Fibroblast of lung (primary cell): ENCODE measurements around the gene NCKAP5. TPM values are rescaled to one million over a fixed set of nuclear protein-coding genes. Genes with fewer than 3 reads are reported as not detected.
A peak's percentile ranks its signal among the peaks of the same experiment; 100 is the strongest.

Source experiments
- DNase-seq, 2 donors: peaks; one replicate each; pipeline versions ENCODE4 v3.0.0 to v3.0.0-alpha.2; 2010; ENCODE audit warnings: low read depth in 2 of 2
- H2AFZ ChIP-seq: 2 replicates; pipeline ENCODE4 v1.5.1; 2012; ENCODE audit warnings: low read length, control low read depth, inconsistent platforms
- H3K27ac ChIP-seq: 2 replicates; pipeline ENCODE4 v1.5.1; 2011; ENCODE audit warnings: low read length, control low read depth; ENCODE audit not compliant: insufficient read depth
- H3K27me3 ChIP-seq: 2 replicates; pipeline ENCODE4 v1.5.1; 2011; ENCODE audit warnings: mild to moderate bottlenecking, low read length; ENCODE audit not compliant: control insufficient read depth, insufficient read depth
- H3K36me3 ChIP-seq: 2 replicates; pipeline ENCODE4 v1.5.1; 2011; ENCODE audit warnings: low read length; ENCODE audit not compliant: control insufficient read depth, insufficient read depth
- H3K4me1 ChIP-seq: 2 replicates; pipeline ENCODE4 v1.5.1; 2011; ENCODE audit warnings: low read length; ENCODE audit not compliant: control insufficient read depth, insufficient read depth; ENCODE audit errors: extremely low read depth
- H3K4me2 ChIP-seq: 2 replicates; pipeline ENCODE4 v1.5.1; 2011; ENCODE audit warnings: low read length, control low read depth; ENCODE audit not compliant: insufficient read depth; ENCODE audit errors: extremely low read depth
- H3K4me3 ChIP-seq, 4 experiments: fragments of 200-600 bp in 1 of 4; sonication (generic) in 1 of 4; replicated peaks in 1 of 4; 2 replicates each; pipeline ENCODE4 v1.5.1; 2011 to 2016; ENCODE audit warnings: low read length in 4 of 4, low read depth in 3 of 4, mild to moderate bottlenecking in 3 of 4, control low read depth in 2 of 4, inconsistent platforms in 1 of 4, mixed read lengths in 1 of 4; ENCODE audit not compliant: insufficient read depth in 1 of 4; ENCODE audit errors: control extremely low read depth in 1 of 4
- H3K79me2 ChIP-seq: 2 replicates; pipeline ENCODE4 v1.5.1; 2012; ENCODE audit warnings: mild to moderate bottlenecking, low read length, inconsistent platforms; ENCODE audit not compliant: control insufficient read depth, insufficient read depth
- H3K9ac ChIP-seq: 2 replicates; pipeline ENCODE4 v1.5.1; 2011; ENCODE audit warnings: mild to moderate bottlenecking, low read length, control low read depth; ENCODE audit not compliant: insufficient read depth
- H3K9me3 ChIP-seq: 2 replicates; pipeline ENCODE4 v1.5.1; 2012; ENCODE audit warnings: low read depth, low read length; ENCODE audit not compliant: control insufficient read depth, insufficient read depth
- H4K20me1 ChIP-seq: 2 replicates; pipeline ENCODE4 v1.5.1; 2011; ENCODE audit warnings: low read length; ENCODE audit not compliant: control insufficient read depth, insufficient read depth; ENCODE audit errors: extremely low read depth
- CTCF ChIP-seq, 2 donors: IDR thresholded peaks in 1 of 2; conservative IDR thresholded peaks in 1 of 2; 1 replicate in 1 of 2; 2 replicates in 1 of 2; pipeline ENCODE4 v1.5.1; 2011 to 2012; ENCODE audit warnings: low read length in 2 of 2, control low read depth in 1 of 2, inconsistent platforms in 1 of 2, low read depth in 1 of 2, mild to moderate bottlenecking in 1 of 2
- EZH2 ChIP-seq: IDR thresholded peaks from 2 replicates; pipeline ENCODE4 v1.5.1; 2012; ENCODE audit warnings: low read length, control low read depth, mild to moderate bottlenecking; ENCODE audit errors: missing control alignments
- polyA plus RNA-seq, 2 donors: library from polyadenylated mRNA; depleted of rRNA in 1 of 2; stranded (reverse) in 1 of 2; unstranded in 1 of 2; fragments of >200 nt; gene quantifications; 2 replicates each; pipeline ENCODE4 v1.2.1, GENCODE V29; 2011 to 2012; ENCODE audit warnings: missing spikeins in 1 of 2
- total RNA-seq: library from RNA; depleted of rRNA; stranded (reverse); fragments of >200 nt; gene quantifications from 2 replicates; pipeline ENCODE4 v1.2.1, GENCODE V29; 2014

NCKAP5 gene
- total and polyA plus RNA-seq, 2 donors (not counting 1 experiment from before 2014, with no cell fraction given), result 2.6 to 6.2 TPM

DNA sequence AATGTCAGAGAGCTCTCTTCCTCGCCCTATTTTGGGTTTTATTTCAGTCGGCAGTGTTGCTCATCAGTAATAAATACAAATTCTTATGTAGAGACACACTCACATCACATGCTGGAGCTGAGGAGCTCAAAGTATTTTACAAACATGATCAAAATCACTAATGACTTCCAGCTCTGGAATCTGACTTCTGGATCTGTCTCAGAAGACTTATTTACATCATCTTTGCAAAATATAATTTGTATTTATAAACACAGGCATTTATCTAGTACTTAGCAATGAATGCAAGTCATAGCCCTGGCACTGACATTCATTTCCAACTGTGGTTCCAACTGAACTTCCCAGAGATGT, 327.1 kb downstream of the NCKAP5 start:
- Histone ChIP-seq H3K27me3 (no peaks in the 10 kb centered on the region), H3K27ac (peak overlapping the region; percentile 86), H3K36me3 (no peaks in the 10 kb centered on the region), H3K9ac (peak overlapping the region; percentile 63), H3K9me3 (no peaks in the 10 kb centered on the region), H2AFZ (peak overlapping the region; percentile 19), H3K79me2 (peaks cover 1% of the 10 kb centered on the region), H4K20me1 (no peaks in the 10 kb centered on the region), H3K4me3 (peak overlapping the region; percentile 47 to 60 (median 50)), H3K4me1 (peaks cover 7% of the 10 kb centered on the region), H3K4me2 (peak overlapping the region; percentile 92)
- DNase-seq, result peak; percentile 61
- TF ChIP-seq EZH2 (no peak), CTCF (conservative IDR thresholded peaks at IDR 0.05 in 1 of 2, IDR thresholded peaks at IDR 0.05 in 1 of 2; ENCODE audit: low read depth in 1 of 2, low read length in 2 of 2) (no peak)

- H3K4me2 ChIP-seq, result peak overlapping the region; percentile 92
- H3K9ac ChIP-seq, result peak overlapping the region; percentile 63
- H3K9me3 ChIP-seq, result no peaks in the 10 kb centered on the region
- peak in 1 of 2 donors; percentile 26 for DNase-seq
- peak overlapping the region; percentile 47 to 60 (median 50) for H3K4me3 ChIP-seq
- peak overlapping the region; percentile 86 for H3K27ac ChIP-seq
- H3K79me2 ChIP-seq, result peaks cover 1% of the 10 kb centered on the region
- TF ChIP-seq EZH2 (no peak), CTCF (conservative IDR thresholded peaks at IDR 0.05 in 1 of 2, IDR thresholded peaks at IDR 0.05 in 1 of 2; ENCODE audit: low read depth in 1 of 2, low read length in 2 of 2) (no peak)
- no peaks in the 10 kb centered on the region for H3K36me3 ChIP-seq
- peaks cover 10% of the 10 kb centered on the region for H3K4me1 ChIP-seq
- no peaks in the 10 kb centered on the region for H4K20me1 ChIP-seq
- H3K27me3 ChIP-seq, result no peaks in the 10 kb centered on the region
- peak overlapping the region; percentile 49 for H2AFZ ChIP-seq
Measured at GRCh38 chr2:133240491-133241223, 327.6 kb downstream of the NCKAP5 start.

GRCh38 chr2:133235968-133236367, 332.3 kb downstream of the NCKAP5 start:
- Histone ChIP-seq H3K4me2 (no peak overlapping the region), H3K27ac (no peak overlapping the region), H3K9ac (no peak overlapping the region), H3K36me3 (no peaks in the 10 kb centered on the region), H3K4me3 (no peak overlapping the region), H3K79me2 (no peaks in the 10 kb centered on the region), H3K27me3 (no peaks in the 10 kb centered on the region), H3K4me1 (peaks cover 8% of the 10 kb centered on the region), H3K9me3 (no peaks in the 10 kb centered on the region), H4K20me1 (no peaks in the 10 kb centered on the region), H2AFZ (no peak overlapping the region)
- DNase-seq, result peak; percentile 18 to 50
- TF ChIP-seq EZH2, result no peak
- no peak for TF ChIP-seq CTCF (conservative IDR thresholded peaks at IDR 0.05 in 1 of 2, IDR thresholded peaks at IDR 0.05 in 1 of 2; ENCODE audit: low read depth in 1 of 2, low read length in 2 of 2)
